NCI-H345 treated with DMSO at 0.1 percent for 48 hours (cell line): ENCODE measurements around the gene ADNP2.
"Not testable (repeated sequence)": the region's sequence is repeated elsewhere in the genome, so short reads cannot be mapped to it uniquely, and the experiment has no call there.

Experiments used
- DNase-seq: peaks from one replicate; lab custom pipeline; 2025; ENCODE audit not compliant: unreplicated experiment; lab: John Stamatoyannopoulos, UW

Gene ADNP2

GRCh38 chr18:80143881-80144280 lies 34.8 kb downstream of the ADNP2 start:
- DNase-seq, result no peak

- no peak for DNase-seq
Observed at GRCh38 chr18:80145196-80145804, 36.2 kb downstream of the ADNP2 start.

DNA sequence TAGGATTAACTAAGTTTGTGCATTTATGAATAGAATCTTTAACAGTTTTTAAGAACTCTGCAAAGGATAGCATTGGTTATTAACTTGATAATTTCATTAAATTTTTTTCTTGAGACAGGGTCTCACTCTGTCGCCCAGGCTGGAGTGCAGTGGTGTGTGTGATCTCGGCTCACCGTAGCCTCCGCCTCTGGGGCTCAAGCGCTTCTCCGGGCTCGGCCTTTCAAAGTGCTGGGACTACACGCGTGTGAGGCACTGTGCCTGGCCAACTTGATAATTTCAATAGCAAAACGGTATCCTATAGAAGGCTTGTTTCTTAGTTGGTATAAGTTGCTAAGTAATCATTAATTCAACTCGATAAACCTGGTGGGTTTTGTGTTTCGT lies 38.0 kb downstream of the ADNP2 start:
- DNase-seq, result peak; percentile 19

DNA sequence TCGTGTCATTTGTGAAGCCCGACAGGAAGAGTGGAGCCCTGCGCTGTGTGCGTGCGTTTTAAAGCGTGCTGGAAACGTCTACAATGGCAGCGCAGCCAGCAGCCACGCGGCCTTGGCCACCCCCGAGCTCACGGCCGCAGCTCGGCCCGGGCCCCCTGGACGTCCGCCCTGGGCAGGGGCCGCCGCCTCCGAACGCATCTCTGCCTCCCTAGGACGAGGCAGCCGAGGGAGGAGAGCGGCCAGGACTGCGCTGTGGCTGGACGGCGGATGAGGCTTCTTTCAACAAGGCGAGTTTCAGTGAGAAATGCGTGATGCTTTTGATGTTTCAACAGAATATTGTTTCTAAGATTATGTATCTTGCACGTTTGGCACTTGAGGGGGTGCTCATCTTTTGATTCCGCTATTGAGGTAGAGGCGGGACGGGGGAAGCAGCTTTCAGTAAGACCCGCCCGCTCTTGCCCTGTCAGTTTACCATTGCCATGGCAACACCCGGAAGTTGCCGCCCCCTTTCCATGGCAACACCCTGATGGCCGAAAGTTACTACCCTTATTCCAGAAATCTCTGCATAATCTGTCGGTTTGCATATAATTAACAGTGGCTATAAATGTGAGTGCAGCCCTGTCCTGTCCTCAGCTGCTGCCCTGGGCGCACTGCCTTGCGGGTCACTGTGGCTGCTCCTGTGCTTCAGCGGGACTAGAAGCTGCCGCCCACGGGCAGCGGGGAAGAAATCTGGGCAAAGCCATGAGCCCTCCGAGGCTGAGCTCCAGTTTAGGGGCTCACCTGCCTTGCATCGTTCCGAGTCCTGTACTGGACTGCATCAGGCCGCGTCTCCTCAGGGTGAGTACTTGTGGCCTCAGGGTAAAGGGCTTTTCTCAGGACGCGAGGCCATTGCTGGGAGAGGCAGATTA lies 38.6 kb downstream of the ADNP2 start:
- DNase-seq, result peak; percentile 92

GRCh38 chr18:80148326-80149199 lies 39.5 kb downstream of the ADNP2 start:
- DNase-seq, result no peak

GRCh38 chr18:80149667-80150066 lies 40.6 kb downstream of the ADNP2 start:
- no peak for DNase-seq

DNA sequence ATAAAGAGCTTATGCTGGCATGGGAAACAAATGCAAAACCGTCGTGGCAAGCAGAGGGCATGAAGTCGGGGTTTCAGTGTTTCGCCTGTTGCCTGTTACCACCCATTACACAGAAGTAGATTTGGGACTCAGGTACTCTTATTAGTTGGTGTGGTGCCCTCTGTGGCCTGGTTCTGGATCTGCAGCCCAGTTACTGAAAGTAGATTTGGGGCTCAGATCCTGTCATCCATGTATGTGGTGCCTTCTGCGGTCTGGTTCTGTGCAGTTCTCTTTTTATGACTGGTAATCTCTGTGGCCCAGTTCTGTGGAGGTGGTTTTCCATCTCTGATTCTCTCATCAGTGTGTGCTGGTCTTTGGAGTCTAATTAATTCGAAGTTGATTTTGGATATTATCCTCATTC lies 45.2 kb downstream of the ADNP2 start:
- no peak for DNase-seq

DNA sequence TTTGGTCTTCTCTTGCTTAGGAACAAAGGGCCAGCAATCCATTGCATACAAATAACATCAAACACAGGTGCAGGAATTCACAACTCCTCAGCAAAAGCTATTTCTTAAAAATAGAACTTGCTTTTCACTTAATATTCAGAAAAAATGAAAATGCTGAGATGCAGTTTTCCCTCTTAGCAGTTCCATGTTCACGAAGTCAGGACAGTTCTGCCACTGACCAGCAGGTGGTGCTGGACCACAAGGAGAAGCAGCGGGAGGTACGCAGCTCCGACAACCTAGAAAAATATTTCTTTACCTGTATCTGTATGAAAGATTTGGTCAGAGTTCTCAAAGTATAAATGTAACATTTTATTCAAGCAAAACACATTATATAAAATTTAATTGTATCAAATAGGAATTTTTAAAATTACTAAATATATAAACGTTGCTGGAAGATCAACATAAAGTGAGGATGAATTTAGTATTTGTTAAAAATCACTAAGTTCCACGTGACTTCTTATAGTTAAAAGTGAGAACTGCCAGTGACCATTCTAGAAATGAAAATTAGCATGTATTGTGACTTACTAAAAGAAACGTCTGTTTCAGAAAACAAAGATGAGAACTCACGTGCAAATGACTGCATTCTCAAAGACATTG lies 48.8 kb downstream of the ADNP2 start:
- peak; percentile 22 for DNase-seq

- DNase-seq, result no peak
Observed at GRCh38 chr18:80158365-80158764, 49.3 kb downstream of the ADNP2 start.

- DNase-seq, result no peak
Observed at GRCh38 chr18:80159713-80160636, 50.9 kb downstream of the ADNP2 start.

GRCh38 chr18:80161781-80162417 lies 52.8 kb downstream of the ADNP2 start:
- no peak for DNase-seq

DNA sequence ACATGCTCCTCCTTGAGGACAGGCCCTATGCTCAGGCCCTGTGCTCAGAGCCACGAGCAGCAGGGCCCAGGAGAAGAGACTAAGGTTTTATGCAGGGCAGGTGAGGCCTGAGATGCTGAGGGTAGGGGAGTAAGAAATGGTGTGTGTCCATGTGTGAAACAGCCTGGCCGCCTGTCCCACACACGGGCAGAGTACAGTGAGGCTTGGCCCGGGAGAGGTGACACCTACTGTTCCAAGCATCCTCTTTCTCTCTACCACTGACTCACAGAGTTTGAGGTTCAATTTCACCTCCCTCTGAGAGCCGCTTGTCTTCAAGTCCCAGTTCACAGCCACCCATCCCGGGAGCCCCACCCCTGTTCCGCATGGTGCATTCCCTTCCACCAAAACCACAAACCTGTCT lies 54.1 kb downstream of the ADNP2 start:
- no peak for DNase-seq

DNA sequence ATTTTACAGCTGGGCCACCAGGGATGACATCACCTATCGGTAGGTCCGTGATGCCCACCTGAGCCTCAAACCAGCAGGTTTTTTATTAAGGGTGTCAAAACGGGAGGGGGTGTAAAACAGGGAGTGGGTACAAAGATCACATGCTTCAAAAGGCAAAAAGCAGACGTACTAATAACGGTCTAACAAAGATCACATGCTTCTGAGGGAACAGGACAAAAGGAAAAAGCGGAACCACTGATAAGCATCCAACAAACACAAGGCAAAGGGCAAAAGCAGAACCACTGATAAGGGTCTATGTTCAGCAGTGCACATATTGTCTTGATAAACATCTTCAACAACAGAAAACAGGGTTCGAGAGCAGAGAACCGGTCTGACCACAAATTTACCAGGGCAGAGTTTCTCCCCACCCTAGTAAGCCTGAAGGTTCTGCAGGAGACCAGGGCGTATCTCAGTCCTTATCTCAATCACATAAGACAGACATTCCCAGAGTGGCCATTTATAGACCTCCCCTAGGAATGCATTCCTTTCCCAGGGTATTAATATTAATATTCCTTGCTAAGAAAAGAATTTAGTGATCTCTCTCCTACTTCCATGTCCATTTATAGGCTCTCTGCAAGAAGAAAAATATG lies 55.8 kb downstream of the ADNP2 start:
- not testable (repeated sequence) for DNase-seq

DNA sequence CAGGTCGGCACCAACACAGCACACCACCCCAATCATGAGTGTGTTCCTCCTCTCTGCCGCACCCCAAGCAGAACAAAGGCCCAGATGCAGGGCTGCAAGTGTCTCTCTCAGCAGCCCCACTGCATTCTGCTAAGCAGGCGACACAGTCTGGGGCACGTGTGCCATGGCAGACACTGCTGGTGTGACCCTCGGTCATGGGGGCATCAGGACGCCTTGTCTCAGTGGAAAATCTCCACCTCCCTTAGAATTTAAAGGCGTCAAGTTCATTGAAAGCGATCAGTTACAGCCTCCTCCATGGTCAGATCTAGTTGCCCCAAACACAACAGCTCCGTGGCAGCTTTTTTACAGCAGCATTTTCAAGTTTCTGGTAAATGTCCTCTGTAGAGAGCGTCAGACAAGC lies 57.2 kb downstream of the ADNP2 start:
- no peak for DNase-seq

DNA sequence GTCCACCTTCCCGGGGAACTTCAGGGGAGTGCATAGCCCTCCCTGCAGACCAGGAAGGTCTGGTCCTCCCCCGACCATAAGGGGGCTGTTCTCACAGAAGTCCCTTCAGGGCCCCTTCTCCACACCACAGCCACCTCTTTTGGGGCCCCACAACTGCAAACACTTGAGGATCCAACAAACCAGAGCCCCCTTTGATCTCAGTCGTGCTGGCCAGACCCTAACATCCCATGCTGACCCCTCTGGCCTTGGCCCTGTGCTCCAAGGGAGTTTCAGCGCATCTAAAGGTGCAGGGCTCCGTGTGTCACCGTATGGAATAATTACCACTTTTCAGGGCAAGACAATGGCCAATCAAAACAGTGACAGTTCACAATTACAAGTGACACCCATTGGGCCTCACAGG lies 57.7 kb downstream of the ADNP2 start:
- no peak for DNase-seq

DNA sequence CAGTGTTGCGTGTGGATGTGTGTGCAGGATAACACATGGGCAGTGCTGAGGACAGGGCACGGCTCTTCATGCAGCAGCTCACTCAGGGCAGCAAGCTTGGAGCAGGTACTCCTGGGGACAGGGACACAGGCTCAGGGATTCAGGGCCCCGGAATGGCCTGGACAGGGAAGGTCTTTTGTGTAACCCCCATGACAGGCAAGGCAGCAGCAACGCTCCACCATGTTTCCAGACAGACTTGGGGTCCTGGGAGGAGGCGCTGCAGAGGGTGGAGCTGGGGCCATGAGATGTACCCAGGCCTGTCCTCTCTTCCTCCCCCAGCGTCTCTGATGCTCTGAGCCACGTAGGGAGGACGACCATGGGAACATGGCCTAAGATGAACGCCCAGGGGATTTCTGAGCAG lies 58.3 kb downstream of the ADNP2 start:
- no peak for DNase-seq

DNA sequence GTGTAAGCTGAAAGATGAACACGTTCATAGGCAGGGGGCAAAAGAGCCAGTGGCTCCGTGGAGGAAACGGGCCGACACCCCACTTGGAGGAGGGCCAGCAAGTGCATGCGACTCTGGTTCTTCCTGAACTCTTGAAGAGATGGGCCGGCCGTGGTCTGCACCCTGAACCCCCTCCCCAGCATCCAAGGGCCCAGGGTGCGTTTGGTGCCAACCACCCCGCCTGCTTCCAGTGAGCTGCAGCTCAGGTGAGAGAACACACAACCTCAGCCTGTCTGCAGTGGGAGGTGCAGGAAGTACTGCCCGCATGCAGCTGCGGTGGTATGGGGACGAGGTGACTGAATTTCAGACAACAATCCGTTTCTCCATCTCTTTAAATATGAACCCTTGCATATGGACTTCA lies 58.9 kb downstream of the ADNP2 start:
- DNase-seq, result no peak

GRCh38 chr18:80168346-80168745 lies 59.3 kb downstream of the ADNP2 start:
- DNase-seq, result no peak

DNA sequence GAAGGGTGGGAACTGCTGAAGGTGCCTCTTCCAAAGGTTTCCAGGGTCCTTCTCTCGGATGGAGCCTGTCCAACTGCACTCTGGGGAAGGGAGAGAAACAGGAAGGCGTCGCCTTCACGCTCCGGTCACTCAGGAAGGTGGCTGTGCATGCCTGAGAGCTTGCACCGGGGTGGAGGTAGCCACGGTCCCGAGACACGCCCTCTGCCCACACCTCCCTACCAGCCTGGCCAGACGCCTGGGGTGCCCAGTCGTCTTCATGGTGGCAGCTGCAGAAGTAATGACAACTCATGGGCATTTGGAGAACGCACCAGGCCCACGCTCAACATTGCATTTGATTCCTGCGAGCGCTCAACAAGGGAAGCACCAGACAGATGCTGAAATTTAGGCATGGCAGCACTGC lies 59.9 kb downstream of the ADNP2 start:
- DNase-seq, result no peak
